ENCODE data around the gene YPEL5. TPM values are rescaled to one million over a fixed set of nuclear protein-coding genes. Genes with fewer than 3 reads are reported as not detected.

Gene YPEL5
- total RNA-seq, 4 donors from 2014 or later, result 39.8 to 75.1 (median 59.0) TPM

- no peak overlapping the region for H3K4me3 ChIP-seq
- no peaks in the 10 kb centered on the region for H3K4me1 ChIP-seq
- no peak overlapping the region for H3K27ac ChIP-seq
- no peak for DNase-seq
- H3K27me3 ChIP-seq, result no peaks in the 10 kb centered on the region
- no peaks in the 10 kb centered on the region for H3K9me3 ChIP-seq
- TF ChIP-seq CTCF (IDR thresholded peaks at IDR 0.05), result no peak
- no peak for TF ChIP-seq POLR2A (IDR thresholded peaks at IDR 0.05)
- peaks cover 0 to 29% (median 0%) of the 10 kb centered on the region in 3 donors for H3K36me3 ChIP-seq
Measured at GRCh38 chr2:30162806-30163205, 16.0 kb downstream of the YPEL5 start.

- no peaks in the 10 kb centered on the region for H3K4me1 ChIP-seq
- no peak for DNase-seq
- no peaks in the 10 kb centered on the region for H3K27me3 ChIP-seq
- H3K4me3 ChIP-seq, result no peak overlapping the region
- H3K9me3 ChIP-seq, result no peaks in the 10 kb centered on the region
- H3K36me3 ChIP-seq, result peaks cover 0 to 13% (median 0%) of the 10 kb centered on the region in 3 donors
- H3K27ac ChIP-seq, result no peak overlapping the region
- TF ChIP-seq CTCF (IDR thresholded peaks at IDR 0.05) (no peak), POLR2A (IDR thresholded peaks at IDR 0.05) (no peak)
Measured at GRCh38 chr2:30164131-30164925, 17.5 kb downstream of the YPEL5 start.

- Histone ChIP-seq H3K27me3 (no peaks in the 10 kb centered on the region), H3K9me3 (no peaks in the 10 kb centered on the region), H3K36me3 (peaks cover 0 to 6% (median 0%) of the 10 kb centered on the region in 3 donors), H3K27ac (no peak overlapping the region), H3K4me3 (no peak overlapping the region), H3K4me1 (no peaks in the 10 kb centered on the region)
- DNase-seq, result peak in 2 of 3 donors; percentile 52 to 75
- peak; percentile 83 to 90 (median 86) for TF ChIP-seq CTCF (IDR thresholded peaks at IDR 0.05)
- no peak for TF ChIP-seq POLR2A (IDR thresholded peaks at IDR 0.05)
Measured at GRCh38 chr2:30165050-30165520, 18.3 kb downstream of the YPEL5 start.

- Histone ChIP-seq H3K27me3 (no peaks in the 10 kb centered on the region), H3K27ac (no peak overlapping the region), H3K4me3 (no peak overlapping the region), H3K4me1 (no peaks in the 10 kb centered on the region), H3K36me3 (peaks cover 0 to under 1% (median 0%) of the 10 kb centered on the region in 3 donors), H3K9me3 (no peaks in the 10 kb centered on the region)
- TF ChIP-seq CTCF (IDR thresholded peaks at IDR 0.05) (no peak), POLR2A (IDR thresholded peaks at IDR 0.05) (no peak)
- no peak for DNase-seq
Measured at GRCh38 chr2:30165617-30166016, 18.8 kb downstream of the YPEL5 start.

- H3K9me3 ChIP-seq, result no peaks in the 10 kb centered on the region
- no peaks in the 10 kb centered on the region for H3K27me3 ChIP-seq
- DNase-seq, result no peak
- H3K4me1 ChIP-seq, result no peaks in the 10 kb centered on the region
- no peak overlapping the region for H3K4me3 ChIP-seq
- TF ChIP-seq CTCF (IDR thresholded peaks at IDR 0.05) (no peak), POLR2A (IDR thresholded peaks at IDR 0.05) (no peak)
- no peak overlapping the region for H3K27ac ChIP-seq
- no peaks in the 10 kb centered on the region for H3K36me3 ChIP-seq
Measured at GRCh38 chr2:30172627-30173026, 25.8 kb downstream of the YPEL5 start.
